Muscle of leg (tissue), 11 donors: ENCODE measurements around the gene GPR31. TPM values are rescaled to one million over a fixed set of nuclear protein-coding genes. Genes with fewer than 3 reads are reported as not detected.

Experiments used
- DNase-seq: peaks from one replicate; pipeline ENCODE4 v3.0.0; 2013
- H3K27ac ChIP-seq: one replicate; pipeline ENCODE4 v1.5.1; 2013; ENCODE audit warnings: mild to moderate bottlenecking, low read length, control low read depth
- H3K27me3 ChIP-seq: one replicate; pipeline ENCODE4 v1.6.1; 2013; ENCODE audit warnings: low read length; ENCODE audit not compliant: control insufficient read depth, insufficient read depth
- H3K36me3 ChIP-seq: one replicate; pipeline ENCODE4 v1.6.1; 2013; ENCODE audit warnings: low read length; ENCODE audit not compliant: control insufficient read depth, insufficient read depth
- H3K4me1 ChIP-seq: one replicate; pipeline ENCODE4 v1.6.1; 2013; ENCODE audit warnings: low read length; ENCODE audit not compliant: control insufficient read depth, insufficient read depth
- H3K4me3 ChIP-seq: one replicate; pipeline ENCODE4 v1.5.1; 2013; ENCODE audit warnings: low read length, control low read depth
- H3K9me3 ChIP-seq: replicated peaks from 2 replicates; pipeline ENCODE4 v1.6.1; 2013; ENCODE audit warnings: low read depth, low read length; ENCODE audit not compliant: control insufficient read depth
- WGBS: methylation state at CpG from one replicate; pipeline ENCODE4 v1.1.5; 2013; ENCODE audit warnings: missing lambda C conversion rate; ENCODE audit not compliant: insufficient coverage; 5-methylcytosine and 5-hydroxymethylcytosine counted together
- polyA plus RNA-seq, 8 donors: library from polyadenylated mRNA; unstranded; fragments of 120-200 nt; gene quantifications; one replicate each; pipeline versions ENCODE4 v1.2.1 to v1.2.3, GENCODE V29; 2013; ENCODE audit warnings: inconsistent platforms in 1 of 8, low replicate concordance in 1 of 8; ENCODE audit not compliant: insufficient read length in 8 of 8, insufficient read depth in 1 of 8
- total RNA-seq: library from RNA; stranded (reverse); fragments of 120-200 nt; gene quantifications from one replicate; pipeline ENCODE4 v1.2.4, GENCODE V29; 2013

GPR31 gene
- total and polyA plus RNA-seq, 9 donors: not detected

- Histone ChIP-seq H3K27ac (no peak overlapping the region), H3K27me3 (peaks cover 7% of the 10 kb centered on the region), H3K36me3 (no peaks in the 10 kb centered on the region), H3K4me3 (no peak overlapping the region), H3K9me3 (peaks cover 3% of the 10 kb centered on the region), H3K4me1 (peaks cover 6% of the 10 kb centered on the region)
- no CpG with 5 or more reads among the region's 1 CpG for WGBS
- no peak for DNase-seq
Measured at GRCh38 chr6:167120583-167120903, 37.2 kb downstream of the GPR31 start.

- no peak for DNase-seq
- Histone ChIP-seq H3K4me1 (peaks cover 6% of the 10 kb centered on the region), H3K27me3 (peaks cover 9% of the 10 kb centered on the region), H3K36me3 (no peaks in the 10 kb centered on the region), H3K27ac (no peak overlapping the region), H3K9me3 (peaks cover 3% of the 10 kb centered on the region), H3K4me3 (no peak overlapping the region)
- WGBS: 57% methylated on average over 2 of the region's 8 CpGs
Measured at GRCh38 chr6:167119670-167120582, 37.9 kb downstream of the GPR31 start.

GRCh38 chr6:167118839-167119238, 38.9 kb downstream of the GPR31 start:
- DNase-seq: no peak
- WGBS: 82% methylated on average over 10 of the region's 12 CpGs
- H3K27me3 ChIP-seq: peaks cover 9% of the 10 kb centered on the region
- no peaks in the 10 kb centered on the region for H3K36me3 ChIP-seq
- H3K9me3 ChIP-seq: peaks cover 3% of the 10 kb centered on the region
- no peak overlapping the region for H3K4me3 ChIP-seq
- peaks cover 6% of the 10 kb centered on the region for H3K4me1 ChIP-seq
- H3K27ac ChIP-seq: no peak overlapping the region

GRCh38 chr6:167118006-167118405, 39.8 kb downstream of the GPR31 start:
- no peak overlapping the region for H3K4me3 ChIP-seq
- no peaks in the 10 kb centered on the region for H3K36me3 ChIP-seq
- 65% methylated on average over 5 of the region's 7 CpGs for WGBS
- H3K9me3 ChIP-seq: peaks cover 3% of the 10 kb centered on the region
- H3K27me3 ChIP-seq: peaks cover 12% of the 10 kb centered on the region
- peaks cover 9% of the 10 kb centered on the region for H3K4me1 ChIP-seq
- no peak for DNase-seq
- no peak overlapping the region for H3K27ac ChIP-seq

- Histone ChIP-seq H3K4me3 (no peak overlapping the region), H3K27ac (no peak overlapping the region), H3K27me3 (peaks cover 11% of the 10 kb centered on the region), H3K4me1 (peaks cover 9% of the 10 kb centered on the region), H3K9me3 (peaks cover 3% of the 10 kb centered on the region), H3K36me3 (no peaks in the 10 kb centered on the region)
- DNase-seq: no peak
- WGBS: 33% methylated on average over 1 of the region's 14 CpGs
Measured at GRCh38 chr6:167116838-167117228, 40.9 kb downstream of the GPR31 start.

DNA sequence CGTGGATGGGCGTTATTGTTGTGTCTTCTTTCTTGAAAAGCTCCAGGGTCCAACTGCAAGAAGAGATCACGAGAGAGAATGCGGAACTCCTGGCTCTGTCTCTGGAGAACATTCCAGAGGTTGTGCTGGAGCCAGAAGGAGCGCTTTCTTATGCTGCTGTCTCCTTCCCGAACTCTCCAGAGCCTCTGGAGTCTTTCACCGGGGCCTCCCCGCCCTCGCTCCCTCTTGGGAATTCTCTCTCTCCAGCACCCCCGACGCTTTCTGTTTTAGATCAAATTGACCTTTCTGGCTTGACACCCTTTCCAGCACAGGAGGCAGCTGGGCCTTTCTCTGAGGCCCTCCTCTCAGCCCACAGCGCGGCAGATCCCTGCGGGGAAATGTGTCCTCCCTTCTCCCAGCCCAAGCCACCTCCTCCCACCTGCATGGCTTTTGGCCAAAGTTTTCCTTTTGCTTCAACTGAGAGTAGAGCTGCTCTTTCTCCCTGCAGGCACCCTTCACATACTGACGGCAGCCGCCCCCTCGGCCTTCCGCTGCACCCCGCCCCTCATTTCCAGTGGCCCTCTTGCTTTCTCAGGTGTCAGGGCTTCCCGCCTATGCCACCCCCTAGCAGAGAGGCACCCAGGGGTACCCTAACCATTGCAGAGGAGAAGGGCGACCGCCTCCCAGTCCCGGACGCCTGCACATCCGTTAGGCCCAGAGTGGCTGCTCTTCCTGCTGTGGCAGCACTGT, 41.5 kb downstream of the GPR31 start:
- no peak overlapping the region for H3K27ac ChIP-seq
- WGBS: 43% methylated on average over 25 of the region's 25 CpGs
- peak; percentile 69 for DNase-seq

DNA sequence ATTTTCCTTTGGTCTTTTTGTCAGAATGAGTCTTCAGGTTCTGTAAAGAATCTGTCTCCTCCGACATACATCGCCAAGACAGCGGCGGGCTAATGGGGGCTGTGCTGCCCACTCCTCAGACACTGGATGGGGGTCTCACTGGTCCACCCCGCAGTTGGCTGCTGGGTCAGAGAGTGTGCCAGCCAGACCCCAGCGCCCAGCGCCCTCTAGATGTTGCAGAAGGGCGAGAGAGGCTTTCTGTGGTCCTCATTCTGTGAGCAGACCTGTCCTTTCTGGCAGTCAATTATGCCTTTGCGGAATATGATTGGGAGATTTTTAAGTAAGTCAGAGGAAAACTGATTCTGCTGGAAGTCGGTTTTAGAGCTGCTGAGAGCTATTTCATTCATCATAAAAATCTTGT, 42.7 kb downstream of the GPR31 start:
- H3K36me3 ChIP-seq: no peaks in the 10 kb centered on the region
- H3K4me3 ChIP-seq: no peak overlapping the region
- WGBS: 79% methylated on average over 8 of the region's 10 CpGs
- no peak for DNase-seq
- H3K27me3 ChIP-seq: peaks cover 9% of the 10 kb centered on the region
- H3K27ac ChIP-seq: no peak overlapping the region
- peaks cover under 1% of the 10 kb centered on the region for H3K9me3 ChIP-seq
- peaks cover 9% of the 10 kb centered on the region for H3K4me1 ChIP-seq

More for the DNA sequence above, 41.5 kb downstream of the GPR31 start:
- Histone ChIP-seq H3K9me3 (peaks cover 3% of the 10 kb centered on the region), H3K36me3 (no peaks in the 10 kb centered on the region), H3K4me3 (no peak overlapping the region), H3K27me3 (peaks cover 9% of the 10 kb centered on the region), H3K4me1 (peaks cover 9% of the 10 kb centered on the region)

DNA sequence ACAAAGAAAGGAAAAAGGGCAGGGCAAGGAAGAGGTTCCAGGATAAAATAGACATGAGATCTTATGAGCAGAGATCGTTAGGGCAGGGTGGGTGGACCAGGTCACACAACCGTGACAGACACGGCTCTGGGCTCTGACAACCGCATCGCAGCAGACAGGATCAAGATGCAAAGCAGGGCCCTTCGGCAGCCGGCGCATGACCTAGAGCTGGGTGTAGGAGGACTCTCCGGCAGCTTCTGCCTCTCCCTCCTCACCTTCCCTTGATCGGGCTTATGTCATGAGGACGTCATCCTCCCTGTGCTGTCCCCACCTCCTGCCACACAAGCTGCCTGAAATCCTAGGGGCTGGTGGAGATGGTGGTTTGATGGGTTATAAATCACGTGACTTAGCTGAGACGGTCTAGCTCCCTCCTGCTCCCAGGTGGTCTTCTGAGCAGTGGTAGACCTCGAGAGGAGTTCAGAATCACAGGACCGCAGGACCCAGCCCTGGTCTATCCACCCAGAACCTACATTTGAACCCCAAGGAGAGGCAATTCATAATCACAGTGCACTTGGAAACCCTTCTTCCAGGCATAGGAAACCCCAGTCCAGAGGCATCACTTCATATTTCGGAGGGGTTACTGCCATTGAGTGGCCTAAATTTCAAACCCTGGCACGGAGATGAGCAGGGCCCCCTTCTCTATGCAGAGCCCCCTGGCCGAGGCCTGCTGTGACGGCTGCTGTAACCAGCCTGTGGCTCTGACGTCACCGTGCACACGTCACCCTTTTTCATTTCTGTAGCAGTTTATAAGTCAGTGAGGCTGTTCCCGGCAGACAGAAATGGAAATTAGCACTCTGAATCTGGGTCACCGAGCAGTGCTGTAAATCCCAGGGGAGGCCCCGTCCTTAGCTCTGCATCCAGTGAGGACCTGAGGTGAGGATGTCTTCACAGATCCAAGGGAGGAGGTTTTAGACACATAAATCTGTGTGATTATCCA, 43.6 kb downstream of the GPR31 start:
- Histone ChIP-seq H3K27me3 (peaks cover 9% of the 10 kb centered on the region), H3K4me1 (peaks cover 9% of the 10 kb centered on the region), H3K36me3 (no peaks in the 10 kb centered on the region), H3K4me3 (no peak overlapping the region), H3K27ac (no peak overlapping the region), H3K9me3 (no peaks in the 10 kb centered on the region)
- no peak for DNase-seq
- 59% methylated on average over 15 of the region's 25 CpGs for WGBS

DNA sequence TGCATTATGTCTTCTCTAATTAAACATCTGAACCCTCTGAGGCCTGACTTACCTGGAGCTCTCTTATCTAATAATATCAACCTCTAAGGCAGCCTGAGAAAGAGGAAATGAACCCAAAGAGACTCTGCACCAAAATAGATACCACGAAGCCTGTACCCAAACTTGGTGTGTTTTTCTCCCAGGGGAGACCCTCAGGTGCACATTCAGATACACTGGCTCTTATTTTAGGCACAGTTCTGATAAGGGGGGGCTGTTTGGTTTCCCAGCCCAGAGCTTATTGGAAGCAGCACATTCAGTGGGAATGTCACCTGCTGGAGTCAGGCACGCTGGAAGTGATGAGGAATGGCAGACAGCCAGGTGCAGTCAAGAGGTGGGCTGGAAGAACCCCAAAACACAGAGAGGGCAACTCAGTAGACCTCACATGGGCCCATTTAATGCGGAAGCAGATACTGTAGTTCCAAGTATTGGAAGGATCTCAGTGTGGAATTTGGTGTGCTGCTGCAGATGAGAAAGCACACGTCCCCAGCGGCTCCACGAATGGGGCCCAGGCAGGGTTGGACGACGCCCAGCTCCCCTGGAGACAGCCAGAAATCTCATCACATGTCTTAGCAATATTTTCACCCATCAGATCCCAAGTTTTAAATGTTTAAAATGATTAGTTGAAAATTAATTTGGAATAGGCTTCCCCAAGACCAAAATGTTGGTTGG, 44.6 kb downstream of the GPR31 start:
- Histone ChIP-seq H3K4me1 (peaks cover 9% of the 10 kb centered on the region), H3K36me3 (no peaks in the 10 kb centered on the region), H3K27ac (no peak overlapping the region), H3K4me3 (no peak overlapping the region), H3K27me3 (peaks cover 7% of the 10 kb centered on the region), H3K9me3 (no peaks in the 10 kb centered on the region)
- 75% methylated on average over 2 of the region's 8 CpGs for WGBS
- no peak for DNase-seq
